ENCODE results near the gene ZNF112.
"Not testable (repeated sequence)": the region's sequence is repeated elsewhere in the genome, so short reads cannot be mapped to it uniquely, and the experiment has no call there.

Gene ZNF112

DNA sequence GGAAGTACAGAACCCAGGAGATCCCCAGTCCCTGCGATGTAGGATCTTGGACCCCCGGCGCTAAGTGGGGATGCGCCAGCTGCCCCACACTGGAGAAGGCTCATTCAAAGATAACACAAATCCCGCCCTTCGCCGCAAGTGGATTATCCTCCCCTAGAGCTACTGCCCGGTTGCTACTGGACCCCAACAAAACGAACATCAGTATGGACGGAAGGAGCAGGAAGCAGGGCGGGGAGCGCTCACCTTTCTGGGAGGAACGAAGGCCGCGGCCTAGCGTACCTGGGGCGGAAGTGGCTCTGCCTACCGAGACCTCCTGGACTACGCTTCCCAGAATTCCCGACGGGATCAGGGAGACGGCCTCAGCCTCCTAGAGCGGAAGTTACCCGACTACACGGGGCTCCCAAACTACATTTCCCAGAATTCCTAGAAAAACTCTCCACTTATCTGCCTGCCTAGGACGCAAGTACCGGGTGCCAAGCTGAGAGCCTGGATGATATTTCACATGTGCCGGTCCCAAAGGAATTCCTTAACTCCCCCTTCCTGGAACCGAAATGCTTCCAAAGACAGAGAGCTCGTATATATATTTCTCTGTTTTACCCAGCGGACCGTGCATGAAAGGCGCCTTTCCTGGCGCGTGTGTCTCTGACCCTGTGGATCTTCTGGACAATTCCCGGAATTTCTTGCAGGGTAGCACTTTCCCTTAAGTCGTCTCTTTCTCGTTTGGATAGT lies at the start of gene ZNF112:
Gene ZNF112, minus strand, starts transcription at position 298 of the 729 bp plus-strand sequence. CDS start 16,141 bp downstream, outside the sequence.
- DNase-seq: peak; percentile 81 to 85

DNA sequence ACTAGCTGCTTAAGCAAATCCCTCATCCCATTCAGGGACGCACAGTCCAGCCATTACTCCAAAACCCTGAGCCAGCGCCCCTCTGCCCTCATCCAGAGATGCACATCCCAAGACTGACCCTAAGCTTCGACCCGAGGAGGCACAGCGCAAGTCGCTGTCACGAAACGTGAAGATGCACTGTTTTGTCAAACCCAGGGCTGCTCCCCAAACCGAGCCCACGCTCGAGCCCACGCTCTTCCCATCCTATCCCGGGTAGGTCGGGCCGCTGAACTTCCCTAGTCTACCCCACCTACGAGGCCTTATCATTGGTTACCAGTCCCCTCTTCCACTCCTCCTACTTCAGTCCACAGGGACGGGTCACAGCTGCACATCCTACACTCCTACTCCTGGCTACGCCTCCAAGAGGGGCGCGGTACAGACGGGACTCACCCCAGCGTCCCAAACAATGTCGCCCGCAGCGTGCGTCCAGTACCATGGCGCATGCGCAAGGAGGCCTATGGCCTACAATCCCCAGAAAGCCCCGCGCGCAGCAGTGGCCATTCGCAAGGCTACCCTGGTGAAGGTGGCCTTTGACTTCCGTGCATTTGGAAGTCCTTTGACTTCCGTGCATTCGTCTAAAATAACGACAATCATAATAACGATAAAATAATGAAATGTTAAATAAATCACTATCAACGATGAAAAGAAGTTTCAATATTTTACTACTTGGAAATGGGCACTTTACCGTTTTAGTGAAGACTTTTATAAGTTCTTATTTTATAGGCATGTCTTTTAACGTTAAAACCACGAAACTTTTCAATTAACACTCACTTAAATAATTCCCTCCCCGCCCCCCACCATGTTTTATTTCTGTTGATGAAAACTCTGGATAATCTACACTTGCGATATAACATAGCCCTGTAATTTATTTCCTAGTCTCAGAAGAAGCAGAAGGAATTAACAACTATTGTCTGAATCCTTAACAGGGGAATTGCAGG lies 44.9 kb upstream of the ZNF112 start, which contains the start of gene ZNF285:
Gene ZNF285, minus strand, starts transcription at position 470 of the 977 bp plus-strand sequence. CDS start 4,395 bp downstream, outside the sequence.
- DNase-seq: peak; percentile 89 to 91

DNA sequence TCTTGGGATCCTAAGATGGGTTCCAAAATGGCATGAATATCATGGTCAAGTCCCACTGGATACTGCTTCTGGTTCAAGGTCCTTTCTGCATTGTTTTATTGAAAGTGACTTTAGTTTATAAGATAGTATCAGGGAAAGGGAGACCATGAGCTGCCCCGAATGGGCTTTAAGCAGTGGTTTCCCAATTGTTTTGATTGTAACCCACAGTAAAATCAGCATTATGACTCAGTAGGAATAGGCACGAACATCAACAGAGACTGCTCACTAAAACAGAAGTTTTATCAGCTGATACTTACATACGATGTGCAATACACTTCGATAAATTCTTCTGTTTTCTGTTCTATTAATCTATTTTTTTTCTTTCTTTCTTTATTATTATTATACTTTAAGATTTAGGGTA lies 32.8 kb upstream of the ZNF112 start:
- not testable (repeated sequence) for DNase-seq

DNA sequence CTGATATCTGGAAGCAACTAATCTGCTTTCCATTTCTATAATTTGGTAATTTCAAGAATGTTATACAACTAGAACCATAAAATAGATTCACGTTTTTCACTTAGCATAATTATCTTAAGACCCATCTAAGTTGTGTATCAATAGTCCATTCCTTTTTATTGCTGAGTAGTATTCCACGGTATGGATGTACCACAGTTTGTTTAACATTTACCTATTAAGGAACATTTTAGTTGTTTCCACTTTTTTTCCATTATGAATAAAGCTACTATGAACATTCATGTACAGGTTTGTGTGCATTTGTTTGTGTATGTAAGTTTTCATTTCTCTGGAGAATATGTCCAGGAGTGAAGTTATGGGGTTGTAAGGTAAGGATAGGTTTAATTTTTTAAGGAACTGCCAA lies 18.3 kb upstream of the ZNF112 start:
- no peak for DNase-seq

DNA sequence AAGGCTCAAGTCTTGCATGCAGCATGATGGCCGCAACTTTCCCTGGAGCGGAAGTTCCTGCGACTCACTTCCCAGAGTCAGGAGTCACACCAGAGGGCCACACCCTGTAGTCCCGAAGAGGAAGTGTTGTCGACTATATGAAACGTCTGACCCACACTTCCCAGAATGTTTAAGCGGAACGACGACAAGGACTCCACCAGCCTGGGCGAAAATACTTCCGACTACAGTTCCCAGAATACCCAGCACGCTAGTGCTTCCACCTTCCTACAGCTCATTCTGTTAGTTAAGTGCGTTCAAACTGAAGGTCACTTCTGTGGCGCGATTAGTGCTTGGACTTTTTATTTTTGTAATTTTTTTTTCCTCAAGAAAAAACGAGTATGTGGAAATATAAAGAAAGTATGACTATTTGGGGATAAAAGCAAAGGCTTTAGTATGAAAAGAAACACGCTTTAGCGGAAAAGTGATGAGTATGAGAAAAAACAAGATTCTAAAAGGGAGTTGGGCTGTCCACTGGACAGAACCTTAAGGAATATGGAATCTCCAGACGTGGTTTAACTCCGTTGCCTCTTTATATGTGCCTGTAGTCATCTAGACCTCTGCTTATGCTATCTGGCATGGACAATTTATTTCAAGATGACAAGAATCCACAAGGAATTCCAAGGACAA lies 15.5 kb upstream of the ZNF112 start:
- DNase-seq: no peak

DNA sequence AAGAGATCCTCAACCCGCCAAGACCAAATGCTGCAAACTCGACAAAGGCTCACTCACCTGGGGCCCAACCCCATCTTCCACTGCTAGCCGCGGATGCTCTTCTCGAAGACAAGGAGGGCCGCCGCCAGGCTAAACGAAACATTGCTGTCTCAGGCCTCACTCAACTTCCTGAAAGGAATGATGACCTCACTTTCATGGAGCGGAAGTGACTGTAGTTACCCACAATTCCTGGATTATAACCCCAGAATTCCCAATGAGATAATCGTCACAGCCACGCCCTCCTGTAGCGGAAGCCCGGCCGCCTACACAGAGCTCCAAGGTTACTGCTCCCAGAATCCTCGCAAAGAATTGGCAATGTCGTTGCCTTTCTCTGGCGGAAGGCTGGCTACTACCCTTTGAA lies 10.5 kb upstream of the ZNF112 start:
- no peak for DNase-seq

DNA sequence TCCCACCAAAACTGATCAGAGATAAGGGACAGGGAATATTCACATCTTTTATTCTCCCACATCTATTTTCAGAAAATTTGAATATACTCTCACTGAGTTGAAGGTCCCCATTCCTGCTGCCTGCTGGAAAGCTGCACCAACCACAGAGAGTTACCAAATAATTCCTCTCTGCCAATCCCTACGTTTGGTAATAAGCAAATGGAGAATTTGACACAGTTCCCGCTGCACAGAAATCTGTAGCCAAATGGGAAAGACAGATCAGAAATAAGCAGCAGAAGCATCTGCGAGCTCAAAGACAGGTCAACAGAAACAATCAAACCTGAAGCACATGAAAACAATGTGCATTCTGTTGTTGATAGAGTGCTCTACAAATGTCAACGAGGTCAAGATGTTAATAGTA lies 9.9 kb downstream of the ZNF112 start:
- no peak for DNase-seq

DNA sequence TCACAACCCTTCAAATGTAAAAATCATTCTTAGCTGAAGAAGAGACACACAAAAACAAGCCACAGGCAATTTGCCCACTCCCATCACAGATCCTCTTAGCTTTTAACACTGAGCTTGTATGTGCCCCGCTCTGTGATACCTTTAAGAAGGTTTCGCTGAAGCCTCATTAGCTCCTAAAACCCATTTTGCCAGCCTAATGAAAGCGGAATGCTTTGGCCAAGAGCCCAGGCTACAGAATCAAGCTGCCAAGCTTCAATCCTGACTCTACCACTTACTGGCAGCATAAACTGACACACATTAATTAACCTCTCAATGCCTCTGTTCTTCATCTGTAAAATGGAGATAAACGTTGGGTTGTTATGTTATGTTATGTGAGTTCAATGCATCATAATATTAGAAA lies 10.5 kb downstream of the ZNF112 start:
- no peak for DNase-seq

DNA sequence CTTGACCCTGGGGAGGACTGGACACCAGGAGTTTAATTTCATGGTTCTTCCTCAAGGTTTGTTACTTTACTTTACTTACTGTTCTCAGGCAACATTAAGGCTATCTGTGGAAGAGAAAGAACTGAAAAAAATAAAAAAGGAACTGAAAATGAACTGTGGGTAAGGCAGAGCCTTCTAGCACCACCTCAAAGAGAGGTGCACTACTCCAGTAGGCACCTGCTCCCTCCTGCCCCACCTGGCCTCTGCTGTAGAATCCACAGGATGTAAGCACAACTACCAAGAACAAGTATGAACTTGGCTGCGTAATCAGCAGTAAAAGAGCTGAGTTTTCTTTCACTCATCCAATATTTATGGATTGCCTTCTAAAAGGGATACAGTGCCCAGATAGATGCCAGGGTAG lies 12.2 kb downstream of the ZNF112 start:
- no peak for DNase-seq

DNA sequence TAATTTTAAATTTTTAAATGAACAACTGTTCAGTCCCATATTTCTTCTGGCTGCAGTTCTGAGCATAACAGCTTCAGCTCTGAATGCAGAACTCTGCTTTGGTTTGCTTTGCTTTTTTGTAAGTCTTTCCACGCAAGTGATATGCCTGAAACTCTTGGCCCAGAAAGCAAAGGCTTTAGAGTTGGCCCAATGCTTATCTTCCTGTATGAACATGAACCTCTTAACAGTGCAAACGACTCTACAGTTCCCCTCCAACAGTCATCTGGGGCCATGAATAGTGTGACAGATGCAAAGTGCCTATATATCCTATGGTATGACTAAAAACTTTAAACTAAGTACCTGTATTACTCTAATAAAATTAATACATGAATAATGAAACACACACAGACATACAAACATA lies 14.7 kb downstream of the ZNF112 start:
- no peak for DNase-seq

DNA sequence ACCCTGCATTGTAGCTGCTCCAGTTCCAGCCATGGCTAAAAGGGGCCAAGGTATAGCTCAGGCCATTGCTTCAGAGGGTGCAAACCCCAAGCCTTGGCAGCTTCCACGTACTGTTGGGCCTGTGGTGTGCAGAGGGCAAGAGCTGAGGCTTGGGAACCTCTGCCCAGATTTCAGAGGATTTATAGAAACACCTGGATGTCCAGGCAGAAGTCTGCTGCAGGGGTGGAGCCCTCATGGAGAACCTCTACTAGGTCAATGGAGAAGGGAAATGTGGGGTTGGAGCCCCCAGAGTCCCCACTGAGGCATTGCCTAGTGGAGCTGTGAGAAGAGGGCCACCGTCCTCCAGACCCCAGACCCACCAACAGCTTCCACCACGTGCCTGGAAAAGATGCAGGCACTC lies 21.8 kb downstream of the ZNF112 start:
- DNase-seq: not testable (repeated sequence)

DNA sequence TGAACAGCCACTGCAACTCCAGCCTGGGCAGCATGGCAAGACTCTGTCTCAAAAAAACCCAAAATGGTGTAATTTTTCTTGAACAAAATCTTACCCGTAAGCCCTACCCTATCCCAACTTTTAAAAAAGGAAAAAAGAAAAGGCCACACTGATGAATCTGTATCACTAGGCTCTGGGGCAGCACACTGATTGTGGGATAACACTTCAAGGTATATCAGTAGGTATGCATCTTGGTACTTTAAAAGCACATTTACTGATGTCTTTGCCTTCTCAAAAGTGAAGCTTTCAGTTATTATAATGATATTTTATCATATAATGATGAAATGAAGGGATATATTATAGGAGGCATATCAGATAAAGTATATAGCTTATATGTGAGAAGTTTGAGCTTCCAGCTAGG lies 24.3 kb downstream of the ZNF112 start:
- no peak for DNase-seq

DNA sequence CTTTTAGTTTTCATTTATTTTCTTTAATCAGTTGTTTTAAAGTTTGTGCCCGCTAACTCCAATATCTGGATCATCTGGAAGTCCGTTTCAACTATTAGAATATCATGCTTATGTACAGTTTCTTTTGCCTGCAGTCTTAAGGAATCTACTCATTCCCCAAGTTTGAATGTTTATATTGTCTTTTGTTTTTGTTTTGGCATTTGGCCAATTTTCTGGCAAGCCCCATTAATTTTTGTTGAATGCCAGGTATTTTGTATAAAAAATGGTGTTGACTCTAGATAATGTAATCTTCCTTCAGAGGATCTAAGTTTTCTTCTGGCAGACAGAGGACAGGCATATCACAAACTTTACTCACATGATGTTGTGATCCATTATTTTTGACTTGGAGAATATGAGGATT lies 40.6 kb downstream of the ZNF112 start:
- no peak for DNase-seq

DNA sequence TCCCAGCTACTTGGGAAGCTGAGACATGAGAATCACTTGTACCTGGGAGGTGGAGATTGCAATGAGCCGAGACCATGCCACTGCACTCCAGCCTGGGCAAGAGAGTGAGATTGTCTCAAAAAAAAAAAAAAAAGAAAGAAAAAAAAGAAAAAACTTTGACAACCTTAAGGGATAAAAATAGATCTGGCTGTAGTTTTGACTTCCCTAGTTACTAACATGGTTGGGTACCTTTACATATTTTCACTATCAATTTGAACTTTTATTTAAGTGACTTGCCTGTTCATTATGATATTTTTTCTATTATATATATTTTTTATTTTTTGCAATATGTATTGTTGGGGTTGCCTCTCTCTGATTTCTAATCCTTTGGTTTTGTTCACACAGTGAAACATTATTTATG lies 43.2 kb downstream of the ZNF112 start:
- no peak for DNase-seq

DNA sequence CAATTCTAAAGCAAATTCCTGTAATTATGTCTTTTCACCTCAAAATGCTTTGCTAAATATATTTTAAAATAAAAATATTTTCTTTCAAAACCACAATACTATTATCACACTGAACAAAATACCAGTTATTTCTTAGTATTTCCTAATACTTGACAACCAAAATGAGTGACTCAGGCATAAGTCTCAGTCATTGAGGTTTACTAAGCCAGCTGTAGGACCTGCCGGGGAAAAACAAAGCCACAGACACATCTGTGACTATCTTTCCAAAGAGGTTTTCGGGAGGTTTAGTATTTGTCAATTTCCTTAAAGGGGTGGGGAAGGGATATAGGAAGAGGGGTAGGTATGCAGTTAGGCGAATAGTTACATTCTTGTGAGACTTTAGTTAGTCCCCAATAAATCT lies 48.5 kb downstream of the ZNF112 start:
- no peak for DNase-seq

DNA sequence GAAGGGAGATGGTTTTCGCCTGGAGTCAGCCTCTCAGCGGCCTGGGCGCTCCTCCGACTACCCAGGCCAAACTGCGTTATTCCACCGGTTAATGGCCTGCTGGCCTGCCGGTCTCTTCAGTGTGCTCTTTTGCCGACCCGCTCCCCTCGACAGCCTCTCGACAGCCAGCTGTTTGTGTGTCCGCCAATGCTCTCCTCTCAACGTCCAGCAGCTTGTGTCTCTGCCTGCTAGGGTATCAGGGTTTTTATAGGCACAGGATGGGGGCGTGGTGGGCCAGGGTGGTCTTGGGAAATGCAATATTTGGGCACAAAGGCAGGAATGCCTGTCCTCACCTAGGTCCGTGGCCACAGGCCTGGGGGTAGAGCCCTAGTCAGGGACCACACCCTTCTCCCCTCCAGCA lies 50.2 kb downstream of the ZNF112 start:
- no peak for DNase-seq

DNA sequence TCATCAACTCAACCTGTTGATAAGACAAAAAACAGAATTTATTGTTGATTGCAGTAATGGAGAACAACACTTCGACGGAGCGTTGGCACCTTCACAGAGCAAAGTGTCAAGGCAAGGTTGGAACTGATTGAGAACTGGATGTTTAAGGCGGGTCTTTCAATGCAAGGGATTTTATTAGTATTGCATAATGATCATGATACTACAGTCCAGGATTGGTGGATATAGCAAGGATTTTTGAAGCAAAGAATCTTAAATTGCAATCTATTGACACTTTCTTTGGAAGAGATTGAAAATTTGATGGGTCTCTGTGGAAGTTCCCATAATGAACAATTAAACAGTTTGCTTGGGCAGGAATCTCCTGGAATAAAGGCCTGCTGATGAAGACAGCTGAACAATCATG lies 51.0 kb downstream of the ZNF112 start:
- no peak for DNase-seq

DNA sequence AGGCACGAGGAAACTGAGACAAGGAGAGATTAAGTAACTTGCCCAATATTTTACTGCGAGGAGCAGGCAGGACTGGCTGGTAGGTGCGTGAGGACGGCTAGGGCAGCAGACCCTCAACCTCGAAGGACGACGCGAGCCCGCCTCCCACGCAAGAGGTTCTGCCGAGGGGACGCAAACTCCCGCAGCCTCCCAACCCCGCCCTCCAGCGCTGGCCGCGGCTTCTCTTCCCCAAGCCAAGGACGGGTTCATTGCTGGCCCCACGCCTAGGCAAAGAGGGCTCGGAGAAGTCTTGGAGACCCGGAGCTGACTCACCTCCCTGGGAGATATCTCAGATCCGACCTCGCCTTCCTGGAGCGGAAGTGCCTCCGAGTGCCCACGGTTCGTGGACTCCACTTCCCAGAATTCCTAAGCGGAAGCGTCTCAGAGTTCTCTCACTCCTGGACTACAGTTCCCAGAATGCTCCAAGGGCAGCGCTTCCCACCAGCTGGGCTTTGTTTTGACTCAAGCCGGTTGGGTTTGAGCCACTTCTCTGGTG lies 51.8 kb downstream of the ZNF112 start, which contains the start of gene ZNF235:
Gene ZNF235, minus strand, starts transcription at position 367 of the 535 bp plus-strand sequence. CDS start 1,621 bp downstream, outside the sequence.
- peak; percentile 94 to 95 for DNase-seq

DNA sequence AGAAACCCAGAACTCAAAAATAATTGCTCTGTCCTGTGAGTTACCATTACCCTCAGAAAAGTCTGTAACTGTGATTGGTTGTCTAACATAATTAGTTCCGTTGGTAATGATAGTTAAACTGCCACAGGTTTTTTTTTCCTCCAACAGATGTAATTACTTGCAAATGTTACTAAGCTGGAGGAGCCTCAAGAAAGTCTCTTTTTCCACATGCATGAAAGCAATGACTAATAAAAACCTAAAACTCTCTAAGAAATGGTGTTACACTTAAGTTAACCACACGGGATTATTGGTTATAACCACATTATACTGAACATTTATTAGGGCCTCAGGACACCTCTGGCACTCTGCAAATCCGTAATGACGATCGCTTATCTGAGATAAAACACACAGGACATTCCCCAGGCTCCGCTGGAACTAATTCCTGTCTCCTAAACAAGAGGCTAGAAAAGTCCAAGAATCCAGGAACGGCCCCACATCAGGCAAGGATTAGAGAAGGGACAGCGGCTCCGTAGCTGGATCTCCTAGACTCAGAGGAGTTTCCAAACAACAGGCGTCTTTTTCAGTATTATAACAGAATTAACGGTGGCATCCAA lies 52.4 kb downstream of the ZNF112 start:
- peak; percentile 0 to 5 for DNase-seq

DNA sequence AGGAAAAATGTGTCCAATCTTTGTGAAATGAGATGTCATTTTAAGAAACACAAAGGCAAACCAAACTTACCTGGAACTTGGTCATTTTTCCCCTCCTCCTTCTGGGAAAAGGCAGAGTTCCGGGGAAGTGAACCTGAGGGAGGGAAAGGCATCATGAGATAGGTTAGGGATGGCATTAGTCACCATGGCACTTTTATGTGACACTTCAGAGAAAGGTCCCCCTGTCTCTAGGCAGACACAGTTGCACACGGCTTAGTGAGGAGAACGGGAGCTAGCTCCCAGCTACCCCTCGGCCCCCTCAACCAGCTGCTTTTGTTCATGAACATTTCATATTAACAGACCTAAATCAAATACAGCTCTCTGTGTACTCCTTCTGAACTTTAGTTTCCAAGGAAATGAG lies 53.2 kb downstream of the ZNF112 start:
- DNase-seq: no peak

DNA sequence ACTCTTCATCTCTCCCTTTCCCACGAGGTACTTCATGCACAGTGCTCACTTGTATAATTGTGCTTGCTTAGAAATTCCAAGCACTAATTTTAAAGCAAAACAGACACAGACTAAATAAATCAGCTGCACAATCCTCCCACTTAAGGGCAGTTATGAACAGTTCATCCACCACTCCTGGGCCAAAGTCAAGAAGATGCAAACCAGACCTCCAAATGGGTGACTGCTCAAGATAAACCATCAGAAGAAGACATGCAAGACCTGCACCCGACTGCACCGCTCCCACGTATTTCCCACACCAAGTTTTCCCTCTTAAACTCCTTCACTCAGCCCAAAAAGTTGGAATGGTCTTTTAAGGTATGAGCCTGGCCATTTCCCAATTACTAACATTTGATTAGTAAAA lies 71.5 kb downstream of the ZNF112 start:
- DNase-seq: no peak

DNA sequence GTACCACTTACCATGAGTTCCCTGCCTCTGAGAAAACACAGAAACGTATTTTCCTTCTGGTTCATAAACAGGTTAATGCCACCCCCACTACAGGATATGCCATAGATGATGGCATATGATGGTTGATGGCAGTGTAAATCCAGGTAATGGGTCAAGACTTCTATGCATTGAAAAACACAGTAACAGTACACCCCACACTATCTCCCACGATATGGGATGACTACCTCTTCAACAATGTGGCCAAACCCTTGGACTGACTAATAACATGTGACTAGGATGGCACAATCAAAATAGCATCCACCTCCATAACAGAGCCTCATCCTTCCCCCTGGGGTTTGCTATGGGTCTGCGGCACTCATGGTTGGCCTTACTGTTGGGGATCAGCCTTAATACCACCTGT lies 73.6 kb downstream of the ZNF112 start:
- no peak for DNase-seq

All from inflammatory macrophage treated with lipopolysaccharide for 1 hour (primary cell).